Muscle of arm (tissue), 12 donors: Measurements from ENCODE around the gene PAH. TPM values are rescaled to one million over a fixed set of nuclear protein-coding genes. Genes with fewer than 3 reads are reported as not detected.

Experiments used
- DNase-seq: peaks from one replicate; pipeline ENCODE4 v3.0.0-alpha.2; 2013
- polyA plus RNA-seq, 12 donors: library from polyadenylated mRNA; unstranded; fragments of 120-200 nt; gene quantifications; one replicate each; pipeline ENCODE4 v1.2.1, GENCODE V29; 2013; ENCODE audit not compliant: insufficient read length in 12 of 12

Gene PAH
- polyA plus RNA-seq, 12 donors = 0.15 to 3.7 (median 0.32) TPM; not detected in 5

GRCh38 chr12:102950950-102951619 is 34.0 kb upstream of the PAH start:
- DNase-seq = no peak

GRCh38 chr12:102950107-102950949 is 33.3 kb upstream of the PAH start:
- no peak for DNase-seq

DNA sequence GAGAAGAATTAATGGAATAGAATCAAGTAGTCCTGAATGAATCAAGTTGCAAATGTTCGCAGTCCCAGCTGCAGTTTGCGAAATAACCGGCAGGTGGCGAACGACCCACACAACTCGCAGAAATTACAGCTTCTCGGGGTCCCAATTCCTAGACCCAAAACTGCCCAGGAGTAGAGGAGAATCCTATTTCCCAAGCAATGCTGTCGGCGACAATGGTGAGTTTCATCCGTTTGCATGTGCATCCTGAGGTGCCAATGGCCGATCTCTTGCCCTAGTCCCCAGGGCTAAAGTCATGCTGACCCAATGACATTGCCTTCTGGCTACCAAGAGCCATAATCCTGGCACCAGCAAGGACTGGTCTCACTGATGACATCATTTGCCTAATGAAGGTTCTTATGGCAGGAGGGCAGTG is 31.9 kb upstream of the PAH start:
- DNase-seq = peak; percentile 38

DNA sequence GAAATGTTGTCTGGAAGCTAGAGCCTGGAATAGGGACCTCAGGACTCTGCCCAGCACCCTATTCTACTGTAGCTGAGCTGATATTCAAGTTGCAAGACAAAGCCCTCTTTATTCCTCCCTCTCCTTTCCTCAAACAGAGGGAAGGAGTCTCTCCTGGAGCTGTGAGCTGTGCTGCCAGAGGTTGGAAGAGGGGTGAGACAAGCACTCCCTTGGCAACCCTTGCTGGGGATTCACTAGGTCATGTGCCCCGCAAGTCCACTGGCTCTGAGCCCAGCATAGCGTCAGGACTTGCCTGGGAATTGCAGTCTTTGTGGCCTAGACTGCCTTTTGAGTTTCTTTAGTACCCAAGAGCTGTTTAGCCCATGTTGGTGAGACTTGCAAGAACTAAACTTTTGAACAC is 29.0 kb upstream of the PAH start:
- DNase-seq = no peak

GRCh38 chr12:102939670-102940222 is 22.7 kb upstream of the PAH start:
- no peak for DNase-seq

- no peak for DNase-seq
Observed at GRCh38 chr12:102939059-102939458, 22.0 kb upstream of the PAH start.

DNA sequence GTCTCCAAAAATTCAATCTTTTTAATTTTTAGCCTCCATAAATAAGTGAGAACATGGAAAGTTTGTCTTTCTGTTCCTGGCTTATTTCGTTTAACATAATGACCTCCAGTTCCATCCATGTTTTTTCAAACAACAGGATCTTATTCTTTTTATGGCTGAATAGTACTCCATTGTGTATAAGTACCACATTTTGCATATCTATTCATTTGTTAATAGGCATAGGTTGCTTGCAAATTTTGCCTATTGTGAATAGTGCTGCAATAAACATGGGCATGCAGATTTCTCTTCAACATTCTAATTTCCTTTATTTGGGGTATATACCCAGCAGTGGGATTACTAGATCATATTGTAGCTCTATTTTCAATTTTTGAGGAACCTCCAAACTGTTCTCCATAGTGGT is 16.1 kb upstream of the PAH start:
- DNase-seq = no peak

DNA sequence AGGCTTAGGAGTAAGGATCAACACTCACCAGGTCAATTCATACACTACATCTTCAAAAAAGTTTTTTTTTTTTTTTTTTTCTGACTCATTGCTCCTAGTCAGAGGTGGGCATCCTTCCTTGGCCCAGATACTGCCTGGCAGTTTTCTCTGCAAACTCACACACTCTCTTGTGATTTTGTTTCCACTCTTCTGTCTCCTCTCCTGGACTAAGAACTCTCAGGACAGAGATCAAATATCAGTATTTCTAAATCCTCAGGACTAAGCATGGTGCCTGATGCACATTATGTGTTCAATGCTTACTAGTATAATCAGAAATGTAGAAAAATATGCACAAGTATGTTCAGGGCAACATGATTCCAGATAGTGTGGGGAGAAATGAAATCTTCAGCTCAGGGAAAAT is 10.2 kb upstream of the PAH start:
- no peak for DNase-seq

DNA sequence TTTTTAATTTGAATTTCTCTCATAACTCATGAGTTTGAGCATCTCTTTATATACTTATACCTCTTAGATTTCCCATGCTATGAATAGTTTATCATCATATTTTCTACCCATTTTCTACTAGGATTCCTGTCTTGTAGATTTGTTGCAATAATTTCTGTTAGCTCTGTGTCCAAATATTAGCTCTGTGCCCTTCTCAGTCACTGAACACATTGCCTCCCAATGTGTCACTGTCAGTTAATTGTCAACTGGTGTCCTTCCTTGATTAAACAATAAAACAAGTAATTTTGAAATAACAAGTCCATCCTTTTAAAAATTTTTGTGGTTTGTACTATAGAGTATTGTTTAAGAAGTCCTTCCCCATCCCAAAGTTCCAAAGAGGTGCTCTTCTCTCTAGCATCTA is 4.2 kb upstream of the PAH start:
- DNase-seq = no peak

GRCh38 chr12:102920271-102920670 is 3.2 kb upstream of the PAH start:
- DNase-seq = no peak

DNA sequence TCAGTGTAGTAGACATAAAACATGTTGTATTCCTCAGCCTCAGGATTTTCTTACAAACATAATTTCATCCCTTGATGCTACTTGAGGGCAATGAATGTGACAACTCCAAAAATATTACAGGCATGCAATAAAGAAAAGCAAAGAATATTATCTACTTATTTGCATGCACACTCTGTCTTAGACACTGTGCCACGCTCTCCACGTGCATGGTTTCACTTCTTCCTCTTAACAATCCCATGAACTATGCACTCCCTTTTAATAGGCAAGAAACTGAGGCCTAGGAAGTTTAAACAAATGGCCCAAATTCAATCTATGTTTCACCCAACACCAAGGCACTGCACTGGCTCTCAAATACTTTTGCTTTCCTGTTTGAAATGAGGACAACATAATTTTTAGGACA is 1.8 kb upstream of the PAH start:
- DNase-seq = no peak

DNA sequence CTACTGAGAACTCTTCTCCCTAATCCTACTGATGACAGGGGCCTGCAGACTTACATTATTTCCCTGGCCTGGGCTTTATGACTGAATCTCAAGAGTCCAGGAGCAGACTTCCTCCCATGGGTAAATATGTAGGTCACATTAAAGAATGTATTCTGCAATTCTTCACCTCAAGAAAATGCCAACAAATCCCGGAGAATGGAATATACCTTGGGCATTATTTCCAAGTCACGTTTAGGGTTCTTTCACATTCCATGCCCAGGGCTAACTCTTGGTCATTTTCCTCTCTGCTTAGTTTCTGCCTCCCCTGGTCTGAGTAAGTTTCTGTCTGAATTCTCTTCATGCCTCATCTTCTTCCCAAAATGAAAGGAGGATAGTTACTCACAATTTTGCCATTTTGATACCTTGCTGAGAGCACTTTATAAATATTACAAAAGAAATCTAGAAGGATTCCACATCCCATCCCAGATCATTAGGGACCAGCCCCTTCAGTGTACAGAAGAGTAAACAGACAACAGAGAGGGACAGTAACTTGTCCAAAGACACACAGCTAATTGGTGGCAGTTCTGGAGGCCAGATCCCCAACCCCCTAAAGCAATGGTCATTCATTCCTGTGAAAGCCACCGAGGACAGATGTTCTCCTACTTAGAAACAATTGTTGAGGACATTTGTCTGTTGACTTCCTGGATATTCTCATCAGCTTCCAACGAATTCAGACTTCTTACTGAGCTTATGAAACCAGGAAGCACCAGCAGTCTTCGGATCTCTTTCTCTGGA is 605 bp downstream of the PAH start:
- DNase-seq = no peak

DNA sequence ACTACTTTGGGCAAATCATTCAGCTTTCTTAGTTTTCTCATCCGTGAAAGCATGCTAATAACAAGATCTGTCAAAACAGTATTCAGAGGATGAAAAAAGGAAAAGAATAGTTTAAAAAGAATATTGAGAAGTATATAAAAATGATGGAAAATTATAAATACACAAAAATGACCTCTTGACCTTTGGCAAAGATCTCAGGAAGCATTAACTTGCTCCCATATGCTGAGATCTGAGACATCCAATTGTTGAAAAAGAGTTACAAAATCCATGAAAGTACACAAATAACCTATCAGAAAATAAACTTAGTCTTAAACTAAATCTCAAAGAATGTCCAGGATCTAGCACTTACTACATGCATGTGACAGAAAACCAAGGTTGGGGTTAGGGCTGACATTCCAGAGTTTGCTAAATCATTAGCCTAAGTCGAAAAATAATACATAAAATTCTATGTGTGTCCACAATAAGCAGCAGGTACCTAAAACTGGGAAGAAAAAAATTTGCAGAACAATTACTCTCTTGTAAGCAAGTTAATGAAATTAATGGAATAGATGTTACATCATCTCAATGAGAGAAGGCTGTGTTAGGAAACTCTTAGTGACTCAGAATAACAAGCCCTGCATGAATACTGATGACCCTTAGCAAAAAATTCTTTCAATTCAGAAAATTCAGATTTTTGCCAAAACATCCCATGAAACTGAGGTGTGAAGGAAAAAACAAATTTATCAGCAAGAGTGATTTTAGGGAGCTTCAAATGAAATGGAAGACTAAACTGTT is 3.4 kb downstream of the PAH start:
- DNase-seq = no peak

DNA sequence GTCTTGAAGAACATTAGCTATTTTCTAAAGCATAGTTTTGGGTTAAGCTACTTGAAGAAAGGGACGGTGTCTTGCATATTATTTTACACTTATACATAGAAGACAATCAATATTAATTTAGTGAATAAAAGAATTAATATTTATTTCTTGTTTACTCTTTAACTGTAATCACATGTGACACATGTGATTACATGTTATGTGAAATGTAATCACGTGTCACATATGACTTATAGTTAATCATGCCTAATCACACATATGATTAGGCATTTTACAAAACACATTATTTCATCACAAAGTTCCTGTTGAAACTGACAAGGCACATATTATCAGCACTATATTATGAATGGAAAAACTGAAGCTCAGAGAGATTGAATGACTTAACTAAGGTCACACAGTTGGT is 4.8 kb downstream of the PAH start:
- DNase-seq = no peak

- no peak for DNase-seq
Observed at GRCh38 chr12:102911320-102911719, 5.7 kb downstream of the PAH start.

GRCh38 chr12:102910792-102911191 is 6.3 kb downstream of the PAH start:
- DNase-seq = no peak

DNA sequence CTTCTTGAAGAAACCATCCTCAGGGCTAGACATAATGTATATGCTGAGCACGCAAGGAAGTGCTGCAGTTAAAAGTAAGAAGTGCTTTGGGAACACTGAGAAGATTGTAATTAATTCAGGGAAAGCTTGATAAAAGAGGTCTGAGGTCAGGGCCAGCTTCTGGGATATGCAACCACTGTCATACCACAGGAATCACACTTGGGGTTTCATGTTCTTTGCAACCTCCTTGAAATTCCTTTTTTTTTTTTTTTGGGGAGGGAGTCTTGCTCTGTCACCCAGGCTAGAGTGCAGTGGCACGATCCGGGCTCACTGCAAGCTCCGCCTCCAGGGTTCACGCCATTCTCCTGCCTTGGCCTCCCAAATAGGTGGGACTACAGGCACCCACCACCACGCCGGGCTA is 6.9 kb downstream of the PAH start:
- DNase-seq = no peak

- DNase-seq = no peak
Observed at GRCh38 chr12:102907918-102908317, 9.1 kb downstream of the PAH start.

DNA sequence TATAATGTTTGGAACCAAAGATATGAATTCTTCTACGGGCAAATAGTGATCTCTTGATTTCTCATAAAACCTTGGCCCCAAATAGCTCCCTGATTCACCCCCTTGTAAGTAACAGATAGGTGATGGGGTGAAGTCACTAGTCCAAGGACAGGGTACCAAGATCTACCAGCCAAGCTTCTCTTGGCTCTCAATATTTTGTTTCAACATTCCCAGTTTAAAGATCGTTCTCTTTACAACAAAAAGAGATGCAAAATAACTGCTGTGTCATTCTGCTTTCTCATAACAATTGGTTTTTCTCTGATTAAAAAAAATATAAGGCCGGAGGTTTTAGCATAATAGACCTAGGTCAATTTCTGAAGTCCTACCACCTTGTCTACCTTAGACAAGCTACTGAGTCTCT is 11.8 kb downstream of the PAH start:
- DNase-seq = no peak

DNA sequence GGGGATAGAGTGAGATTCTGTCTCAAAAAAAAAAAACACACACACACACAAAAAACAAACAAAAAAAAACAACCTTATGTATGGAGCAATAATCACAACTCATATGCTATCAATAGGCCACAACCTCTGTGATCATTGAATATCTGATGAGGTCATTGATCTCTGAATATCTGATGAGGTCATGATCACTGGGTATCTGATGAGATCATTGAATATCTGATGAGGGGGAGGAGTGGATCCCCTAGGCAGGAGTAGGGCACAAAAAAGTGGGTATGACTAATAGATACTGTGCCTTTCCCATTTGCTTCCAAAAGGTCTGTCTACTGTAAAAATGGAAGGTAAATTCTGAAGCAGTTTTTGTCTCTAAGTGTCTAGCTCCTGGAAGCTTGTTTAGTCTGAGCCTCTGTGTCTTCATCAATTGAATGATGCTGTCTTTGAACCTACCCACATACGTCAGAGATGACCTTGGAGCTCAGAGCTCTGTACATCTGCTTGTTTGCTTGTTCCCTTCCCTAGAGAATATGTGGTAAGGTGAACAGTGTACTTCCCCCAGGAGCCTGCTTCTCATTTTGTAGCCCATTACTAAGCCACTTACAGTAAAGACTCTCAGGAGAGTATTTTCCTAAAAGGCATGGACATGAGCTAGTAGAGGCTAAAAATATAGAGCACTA is 13.6 kb downstream of the PAH start:
- DNase-seq = no peak

DNA sequence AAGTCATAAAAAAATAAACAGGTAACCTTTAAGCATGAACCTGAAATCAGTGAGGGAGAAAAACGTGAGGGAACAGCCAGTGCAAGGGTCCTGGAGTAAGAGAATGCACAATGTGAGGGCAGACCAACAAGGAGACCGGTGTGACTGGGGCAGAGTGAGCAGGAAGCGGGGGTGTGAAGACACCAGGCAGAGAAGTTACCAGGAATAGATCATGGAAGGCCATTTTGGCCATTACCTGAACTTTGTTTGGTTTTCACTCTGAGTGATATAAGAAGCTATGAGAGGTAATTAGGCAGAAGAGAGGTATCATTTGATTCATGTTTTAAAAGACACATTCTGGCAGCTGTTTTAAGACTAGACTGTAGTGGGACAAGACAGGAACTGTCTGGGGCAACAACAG is 15.0 kb downstream of the PAH start:
- no peak for DNase-seq
